Hematopoietic multipotent progenitor cell treated with erythropoietin and hydrocortisone succinate and interleukin-3 and kit ligand, for 15 days (in vitro differentiated cells): ENCODE results near the gene C14orf119.

Experiments used
- DNase-seq: peaks from one replicate; pipeline ENCODE4 v3.0.0-alpha.2; 2015; ENCODE audit warnings: low spot score

C14orf119 gene

GRCh38 chr14:23095196-23096108, at the start of gene C14orf119:
C14orf119 (plus strand) TSS chr14:23095505; CDS start chr14:23097659, 2,154 bp downstream.
- peak; percentile 99 for DNase-seq

GRCh38 chr14:23047034-23047634, 48.2 kb upstream of the C14orf119 start:
- no peak for DNase-seq

GRCh38 chr14:23047751-23048693, 47.3 kb upstream of the C14orf119 start:
- no peak for DNase-seq

GRCh38 chr14:23049011-23049410, 46.3 kb upstream of the C14orf119 start:
- DNase-seq = no peak

GRCh38 chr14:23051141-23052057, 43.9 kb upstream of the C14orf119 start:
- DNase-seq = no peak

GRCh38 chr14:23052182-23052623, 43.1 kb upstream of the C14orf119 start:
- no peak for DNase-seq

- DNase-seq = no peak
Measured at GRCh38 chr14:23052671-23053070, 42.6 kb upstream of the C14orf119 start.

GRCh38 chr14:23053426-23053825, 41.9 kb upstream of the C14orf119 start:
- DNase-seq = no peak

GRCh38 chr14:23054000-23054811, 41.1 kb upstream of the C14orf119 start:
- no peak for DNase-seq

- DNase-seq = no peak
Measured at GRCh38 chr14:23055147-23055550, 40.2 kb upstream of the C14orf119 start.

- no peak for DNase-seq
Measured at GRCh38 chr14:23055621-23056144, 39.6 kb upstream of the C14orf119 start.

GRCh38 chr14:23056145-23056955, 39.0 kb upstream of the C14orf119 start:
- DNase-seq = peak; percentile 74

- DNase-seq = peak; percentile 51
Measured at GRCh38 chr14:23056956-23057756, 38.1 kb upstream of the C14orf119 start, which contains the start of gene CDH24. CDH24 (minus strand) TSS chr14:23057520; CDS start chr14:23055733, 1,787 bp downstream.

GRCh38 chr14:23057757-23058653, 37.3 kb upstream of the C14orf119 start:
- DNase-seq = peak; percentile 86

GRCh38 chr14:23058654-23059504, 36.4 kb upstream of the C14orf119 start:
- DNase-seq = no peak
